DOHH2 (cell line): ENCODE results near the gene ARHGAP44.

ENCODE experiments used
- CTCF ChIP-seq: fragments of 200-600 bp; sonication (generic); IDR thresholded peaks from one replicate; pipeline ENCODE4 v1.5.1; 2014; ENCODE audit warnings: antibody characterized with exemption, mild to moderate bottlenecking, low read depth, low read length; ENCODE audit not compliant: poor library complexity, severe bottlenecking
- EZH2phosphoT487 ChIP-seq: fragments of 200-600 bp; sonication (generic); IDR thresholded peaks from 2 replicates; pipeline ENCODE4 v1.6.1; 2017; ENCODE audit warnings: borderline replicate concordance, mild to moderate bottlenecking, antibody characterized with exemption, low read length, moderate library complexity, mixed read lengths

DNA sequence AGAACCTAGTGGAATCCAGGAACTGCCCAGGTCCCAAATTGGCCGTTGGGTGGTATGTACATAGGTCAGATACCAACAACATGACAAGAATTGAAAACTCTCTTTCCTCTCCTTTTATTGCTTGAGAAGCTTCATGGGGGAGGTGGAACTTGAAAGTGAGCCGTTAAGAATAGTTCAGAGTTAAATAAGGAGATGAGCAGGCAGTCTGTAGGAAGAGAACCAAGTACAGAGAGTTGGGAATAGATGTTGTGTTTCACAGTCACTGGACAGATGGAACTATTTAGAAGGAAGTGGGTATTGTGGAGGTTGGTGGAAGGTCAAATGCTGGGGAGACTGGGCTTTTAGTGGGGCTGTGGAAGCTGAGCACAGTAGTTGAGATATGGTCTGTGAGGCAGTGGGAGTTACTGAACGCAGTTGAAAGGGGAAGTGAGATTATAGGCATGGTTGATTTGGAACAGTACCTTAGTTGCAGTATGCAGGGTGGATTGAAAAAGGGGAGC, 26.4 kb downstream of the ARHGAP44 start:
- TF ChIP-seq CTCF (no peak), EZH2phosphoT487 (no peak)
